Myocyte (in vitro differentiated cells): ENCODE data around the gene FEM1B. TPM values are rescaled to one million over a fixed set of nuclear protein-coding genes. Genes with fewer than 3 reads are reported as not detected.

ENCODE experiments used
- DNase-seq: peaks from one replicate; pipeline ENCODE4 v3.0.0-alpha.2; 2012; ENCODE audit warnings: low read depth
- total RNA-seq: library from RNA; depleted of rRNA; stranded (reverse); fragments of >200 nt; gene quantifications from 2 replicates; pipeline ENCODE4 v1.2.3, GENCODE V29; 2014

The FEM1B gene
- total RNA-seq, 1 donor from 2014 or later = 58.5 TPM

- DNase-seq = no peak
Observed at GRCh38 chr15:68284616-68285258, 7.2 kb downstream of the FEM1B start.

- no peak for DNase-seq
Observed at GRCh38 chr15:68285259-68285980, 7.9 kb downstream of the FEM1B start.

GRCh38 chr15:68286256-68286655 is 8.7 kb downstream of the FEM1B start:
- no peak for DNase-seq

GRCh38 chr15:68289057-68289456 is 11.5 kb downstream of the FEM1B start:
- DNase-seq = no peak

- DNase-seq = no peak
Observed at GRCh38 chr15:68289621-68290352, 12.2 kb downstream of the FEM1B start.

- no peak for DNase-seq
Observed at GRCh38 chr15:68290715-68291114, 13.2 kb downstream of the FEM1B start.

- no peak for DNase-seq
Observed at GRCh38 chr15:68292157-68292781, 14.7 kb downstream of the FEM1B start.

- DNase-seq = no peak
Observed at GRCh38 chr15:68292967-68293366, 15.4 kb downstream of the FEM1B start.

- DNase-seq = no peak
Observed at GRCh38 chr15:68295014-68295805, 17.7 kb downstream of the FEM1B start.

GRCh38 chr15:68298336-68298735 is 20.8 kb downstream of the FEM1B start:
- no peak for DNase-seq

- DNase-seq = no peak
Observed at GRCh38 chr15:68298882-68299381, 21.4 kb downstream of the FEM1B start.

- DNase-seq = no peak
Observed at GRCh38 chr15:68299436-68299835, 21.9 kb downstream of the FEM1B start.

- no peak for DNase-seq
Observed at GRCh38 chr15:68300115-68300940, 22.8 kb downstream of the FEM1B start.

GRCh38 chr15:68301301-68301700 is 23.8 kb downstream of the FEM1B start:
- no peak for DNase-seq

GRCh38 chr15:68302729-68303128 is 25.2 kb downstream of the FEM1B start:
- DNase-seq = no peak

- no peak for DNase-seq
Observed at GRCh38 chr15:68303134-68303533, 25.6 kb downstream of the FEM1B start.

GRCh38 chr15:68303560-68304436 is 26.3 kb downstream of the FEM1B start:
- DNase-seq = no peak

- DNase-seq = no peak
Observed at GRCh38 chr15:68304589-68305337, 27.2 kb downstream of the FEM1B start.
